ENCODE data around the gene MTO1.
"Not testable (repeated sequence)": the region's sequence is repeated elsewhere in the genome, so short reads cannot be mapped to it uniquely, and the experiment has no call there.

GRCh38 chr6:73518100-73518981 lies 56.8 kb downstream of the MTO1 start:
- TF ChIP-seq EP300 (IDR thresholded peaks at IDR 0.05): peak in 1 of 2 donors; percentile 72
- TF ChIP-seq CTCF (IDR thresholded peaks at IDR 0.05): not testable (repeated sequence)
